Liver (tissue), 3 donors: Measurements from ENCODE around the gene JAKMIP1.

Source experiments
- EGR1 ChIP-seq, 2 donors: IDR thresholded peaks; 2 replicates each; pipeline ENCODE4 v1.6.1; 2016 to 2018; ENCODE audit warnings: antibody characterized with exemption in 2 of 2, low read depth in 2 of 2
- JUND ChIP-seq, 2 donors: IDR thresholded peaks; 2 replicates each; pipeline ENCODE4 v1.6.1; 2016; ENCODE audit warnings: antibody characterized with exemption in 2 of 2
- RAD21 ChIP-seq, 2 donors: IDR thresholded peaks; 2 replicates each; pipeline ENCODE4 v1.6.1; 2016; ENCODE audit warnings: antibody characterized with exemption in 2 of 2, mild to moderate bottlenecking in 2 of 2
- TAF1 ChIP-seq: conservative IDR thresholded peaks from 2 replicates; pipeline ENCODE4 v1.6.1; 2016; ENCODE audit warnings: antibody characterized with exemption, mild to moderate bottlenecking
- YY1 ChIP-seq: IDR thresholded peaks from 2 replicates; pipeline ENCODE4 v1.6.1; 2016; ENCODE audit warnings: antibody characterized with exemption, mild to moderate bottlenecking
- TF ChIP-seq, protein P1 (sequence below): IDR thresholded peaks from 2 replicates; pipeline ENCODE4 v1.6.1; 2016; ENCODE audit warnings: antibody characterized with exemption
- TF ChIP-seq, protein P2 (sequence below): fragments of 150-350 bp; IDR thresholded peaks from 2 replicates; pipeline ENCODE4 v1.5.1; 2017; ENCODE audit warnings: improper control_type of control experiment, low read depth, low read length; ENCODE audit not compliant: missing input control
- TF ChIP-seq, protein P3 (sequence below): IDR thresholded peaks from 2 replicates; pipeline ENCODE4 v1.6.1; 2016; ENCODE audit warnings: antibody characterized with exemption, mild to moderate bottlenecking
- donor health status: healthy.
- donor health status: healthy.

DNA sequence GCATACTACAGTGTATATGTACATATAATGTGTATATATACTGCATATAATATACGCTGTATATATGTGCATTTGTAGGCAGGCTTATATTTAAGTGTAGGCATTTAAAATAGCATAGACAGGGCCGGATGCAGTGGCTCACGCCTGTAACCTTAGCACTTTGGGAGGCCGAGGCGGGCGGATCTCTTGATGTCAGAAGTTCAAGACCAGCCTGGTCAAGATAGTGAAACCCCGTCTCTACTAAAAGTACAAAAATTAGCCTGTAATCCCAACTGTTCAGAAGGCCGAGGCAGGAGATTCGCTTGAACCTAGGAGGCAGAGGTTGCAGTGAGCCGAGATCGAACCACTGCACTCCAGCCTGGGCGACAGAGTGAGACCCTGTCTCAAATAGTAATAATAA lies 78.4 kb downstream of the JAKMIP1 start:
- TF ChIP-seq, protein P1, sequence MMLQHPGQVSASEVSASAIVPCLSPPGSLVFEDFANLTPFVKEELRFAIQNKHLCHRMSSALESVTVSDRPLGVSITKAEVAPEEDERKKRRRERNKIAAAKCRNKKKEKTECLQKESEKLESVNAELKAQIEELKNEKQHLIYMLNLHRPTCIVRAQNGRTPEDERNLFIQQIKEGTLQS: no peak
- TF ChIP-seq, protein P2, sequence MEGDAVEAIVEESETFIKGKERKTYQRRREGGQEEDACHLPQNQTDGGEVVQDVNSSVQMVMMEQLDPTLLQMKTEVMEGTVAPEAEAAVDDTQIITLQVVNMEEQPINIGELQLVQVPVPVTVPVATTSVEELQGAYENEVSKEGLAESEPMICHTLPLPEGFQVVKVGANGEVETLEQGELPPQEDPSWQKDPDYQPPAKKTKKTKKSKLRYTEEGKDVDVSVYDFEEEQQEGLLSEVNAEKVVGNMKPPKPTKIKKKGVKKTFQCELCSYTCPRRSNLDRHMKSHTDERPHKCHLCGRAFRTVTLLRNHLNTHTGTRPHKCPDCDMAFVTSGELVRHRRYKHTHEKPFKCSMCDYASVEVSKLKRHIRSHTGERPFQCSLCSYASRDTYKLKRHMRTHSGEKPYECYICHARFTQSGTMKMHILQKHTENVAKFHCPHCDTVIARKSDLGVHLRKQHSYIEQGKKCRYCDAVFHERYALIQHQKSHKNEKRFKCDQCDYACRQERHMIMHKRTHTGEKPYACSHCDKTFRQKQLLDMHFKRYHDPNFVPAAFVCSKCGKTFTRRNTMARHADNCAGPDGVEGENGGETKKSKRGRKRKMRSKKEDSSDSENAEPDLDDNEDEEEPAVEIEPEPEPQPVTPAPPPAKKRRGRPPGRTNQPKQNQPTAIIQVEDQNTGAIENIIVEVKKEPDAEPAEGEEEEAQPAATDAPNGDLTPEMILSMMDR: no peak
- TF ChIP-seq YY1 (no peak), JUND (IDR thresholded peaks at IDR 0.05) (no peak), TAF1 (no peak), RAD21 (IDR thresholded peaks at IDR 0.05) (no peak), EGR1 (IDR thresholded peaks at IDR 0.05; ENCODE audit: low read depth in 2 of 2) (no peak)
- TF ChIP-seq, protein P3, sequence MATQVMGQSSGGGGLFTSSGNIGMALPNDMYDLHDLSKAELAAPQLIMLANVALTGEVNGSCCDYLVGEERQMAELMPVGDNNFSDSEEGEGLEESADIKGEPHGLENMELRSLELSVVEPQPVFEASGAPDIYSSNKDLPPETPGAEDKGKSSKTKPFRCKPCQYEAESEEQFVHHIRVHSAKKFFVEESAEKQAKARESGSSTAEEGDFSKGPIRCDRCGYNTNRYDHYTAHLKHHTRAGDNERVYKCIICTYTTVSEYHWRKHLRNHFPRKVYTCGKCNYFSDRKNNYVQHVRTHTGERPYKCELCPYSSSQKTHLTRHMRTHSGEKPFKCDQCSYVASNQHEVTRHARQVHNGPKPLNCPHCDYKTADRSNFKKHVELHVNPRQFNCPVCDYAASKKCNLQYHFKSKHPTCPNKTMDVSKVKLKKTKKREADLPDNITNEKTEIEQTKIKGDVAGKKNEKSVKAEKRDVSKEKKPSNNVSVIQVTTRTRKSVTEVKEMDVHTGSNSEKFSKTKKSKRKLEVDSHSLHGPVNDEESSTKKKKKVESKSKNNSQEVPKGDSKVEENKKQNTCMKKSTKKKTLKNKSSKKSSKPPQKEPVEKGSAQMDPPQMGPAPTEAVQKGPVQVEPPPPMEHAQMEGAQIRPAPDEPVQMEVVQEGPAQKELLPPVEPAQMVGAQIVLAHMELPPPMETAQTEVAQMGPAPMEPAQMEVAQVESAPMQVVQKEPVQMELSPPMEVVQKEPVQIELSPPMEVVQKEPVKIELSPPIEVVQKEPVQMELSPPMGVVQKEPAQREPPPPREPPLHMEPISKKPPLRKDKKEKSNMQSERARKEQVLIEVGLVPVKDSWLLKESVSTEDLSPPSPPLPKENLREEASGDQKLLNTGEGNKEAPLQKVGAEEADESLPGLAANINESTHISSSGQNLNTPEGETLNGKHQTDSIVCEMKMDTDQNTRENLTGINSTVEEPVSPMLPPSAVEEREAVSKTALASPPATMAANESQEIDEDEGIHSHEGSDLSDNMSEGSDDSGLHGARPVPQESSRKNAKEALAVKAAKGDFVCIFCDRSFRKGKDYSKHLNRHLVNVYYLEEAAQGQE: no peak
